ENCODE results near the gene HMOX1. TPM values are rescaled to one million over a fixed set of nuclear protein-coding genes. Genes with fewer than 3 reads are reported as not detected.

HMOX1 gene
- total and polyA plus RNA-seq, 2 of the 8 experiments (the other 6 are each of a cell fraction or from before 2014, with no cell fraction given) = 25.0 to 41.6 TPM

DNA sequence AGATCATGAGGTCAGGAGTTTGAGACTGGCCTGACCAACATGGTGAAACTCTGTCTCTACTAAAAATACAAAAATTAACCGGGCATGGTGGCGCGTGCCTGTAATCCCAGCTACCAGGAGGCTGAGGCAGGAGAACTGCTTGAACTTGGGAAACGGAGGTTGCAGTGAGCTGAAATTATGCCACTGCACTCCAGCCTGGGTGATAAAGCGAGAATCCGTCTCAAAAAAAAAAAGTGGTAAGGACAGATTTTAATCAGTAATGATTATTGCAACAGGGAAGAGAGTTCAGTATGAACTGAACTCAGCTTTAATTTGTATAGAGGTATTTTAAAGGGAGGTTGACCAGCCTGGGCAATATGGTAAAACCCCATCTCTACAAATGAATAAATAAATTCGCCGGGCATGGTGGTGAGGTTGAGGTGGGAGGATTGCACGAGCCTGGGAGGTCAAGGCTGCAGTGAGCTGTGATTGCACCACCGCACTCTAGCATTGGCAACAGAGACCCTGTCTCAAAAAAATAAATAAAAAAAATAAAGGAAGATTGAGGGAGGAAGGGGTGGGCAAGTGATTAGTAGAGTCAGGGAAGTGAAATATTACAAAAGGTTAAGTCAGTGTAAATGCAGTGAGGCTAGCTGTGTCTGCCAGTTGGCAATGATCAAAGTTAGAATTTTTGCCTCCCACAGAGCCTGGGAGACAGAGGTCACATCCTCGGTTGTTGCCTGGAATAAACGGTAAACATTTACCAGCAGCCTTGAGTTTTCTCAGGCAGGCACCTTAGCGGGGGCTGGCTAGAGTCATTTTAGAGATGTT lies 16.4 kb downstream of the HMOX1 start (continued):
- no peak for TF ChIP-seq NRF1 (IDR thresholded peaks at IDR 0.05; ENCODE audit: low read depth, low read length)
- TF ChIP-seq CREB1 (IDR thresholded peaks at IDR 0.05) = no peak
